Left lung (tissue), 10 donors: ENCODE measurements around the gene CCDC57. TPM values are rescaled to one million over a fixed set of nuclear protein-coding genes. Genes with fewer than 3 reads are reported as not detected.

Source experiments
- ATAC-seq: fragments of 200-7000 bp; cut with Tn5 transposase; one replicate; pipeline ENCODE4 v1.9.1; 2020; ENCODE audit warnings: moderate library complexity
- DNase-seq, 4 donors: peaks; one replicate each; pipeline ENCODE4 v3.0.0-alpha.2; 2013 to 2020
- H3K27ac ChIP-seq, 2 donors: fragments of 200-600 bp; sonication (generic) in 1 of 2; one replicate each; pipeline versions ENCODE4 v1.5.0 to v1.8.0; 2020 to 2021
- H3K27me3 ChIP-seq, 2 donors: fragments of 200-600 bp; sonication (generic) in 1 of 2; one replicate each; pipeline versions ENCODE4 v1.5.0 to v1.8.0; 2020 to 2021
- H3K36me3 ChIP-seq, 2 donors: fragments of 200-600 bp; sonication (generic) in 1 of 2; one replicate each; pipeline versions ENCODE4 v1.5.0 to v1.8.0; 2020 to 2021
- H3K4me1 ChIP-seq, 2 donors: fragments of 200-600 bp; one replicate each; pipeline ENCODE4 v1.8.0; 2021
- H3K4me3 ChIP-seq, 2 donors: fragments of 200-600 bp; sonication (generic) in 1 of 2; one replicate each; pipeline versions ENCODE4 v1.5.0 to v1.8.0; 2020 to 2021; ENCODE audit warnings: mild to moderate bottlenecking in 1 of 2
- H3K9me3 ChIP-seq, 2 donors: fragments of 200-600 bp; sonication (generic) in 1 of 2; one replicate each; pipeline versions ENCODE4 v1.5.0 to v1.8.0; 2020 to 2021
- intact Hi-C, 2 donors: fragments of 100-400 bp; cut with DNase I; formaldehyde crosslinking; loops; one replicate each; pipeline versions ENCODE4 v1.11.2 to v1.14.2; 2022
- polyA plus RNA-seq, 6 donors: library from polyadenylated mRNA; unstranded; fragments of 120-200 nt; gene quantifications; one replicate each; pipeline ENCODE4 v1.2.1, GENCODE V29; 2013; ENCODE audit not compliant: insufficient read length in 6 of 6
- total RNA-seq, 2 donors: library from RNA; stranded (reverse); fragmentation: NEBNext Ultra II Directional; extraction: Animal tissue kit (Norgen Biotek cat#: 25700); gene quantifications; one replicate each; pipeline ENCODE4 v1.2.1, GENCODE V29; 2021
- TF ChIP-seq, protein P1 (sequence below), 2 donors: fragments of 200-600 bp; sonication (generic) in 1 of 2; IDR thresholded peaks; one replicate each; pipeline versions ENCODE4 v1.5.0 to v1.8.0; 2021; ENCODE audit warnings: antibody characterized with exemption in 2 of 2
- donor health status: DM: no; HTN: yes; CAD: no.
- donor health status: DM: no; HTN: no; CAD: no.

CCDC57 gene
- total and polyA plus RNA-seq, 8 donors = 41.7 to 73.4 (median 59.8) TPM

DNA sequence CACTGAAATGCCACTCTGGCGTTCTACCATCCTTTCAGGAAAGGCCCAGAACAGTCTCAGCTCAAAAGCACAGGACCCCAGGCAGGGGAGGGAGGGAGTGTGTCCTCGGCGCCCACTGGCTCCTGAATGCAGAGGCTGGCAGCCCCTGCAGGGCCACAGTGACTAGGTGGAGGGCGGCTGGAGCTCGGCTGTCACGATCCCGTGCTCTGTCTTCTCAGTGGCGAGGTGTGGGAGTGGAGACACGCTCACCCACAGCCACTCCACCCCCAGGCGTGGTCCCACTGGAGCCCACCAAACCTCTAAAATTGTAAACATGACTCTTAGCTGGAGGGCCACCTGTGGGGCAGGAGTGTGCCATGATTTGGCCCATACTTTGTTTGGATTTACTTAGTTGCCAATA, 98.2 kb downstream of the CCDC57 start:
- peaks cover 0 to 8% of the 10 kb centered on the region in 2 donors for H3K36me3 ChIP-seq
- H3K27ac ChIP-seq = no peak overlapping the region
- TF ChIP-seq, protein P1, sequence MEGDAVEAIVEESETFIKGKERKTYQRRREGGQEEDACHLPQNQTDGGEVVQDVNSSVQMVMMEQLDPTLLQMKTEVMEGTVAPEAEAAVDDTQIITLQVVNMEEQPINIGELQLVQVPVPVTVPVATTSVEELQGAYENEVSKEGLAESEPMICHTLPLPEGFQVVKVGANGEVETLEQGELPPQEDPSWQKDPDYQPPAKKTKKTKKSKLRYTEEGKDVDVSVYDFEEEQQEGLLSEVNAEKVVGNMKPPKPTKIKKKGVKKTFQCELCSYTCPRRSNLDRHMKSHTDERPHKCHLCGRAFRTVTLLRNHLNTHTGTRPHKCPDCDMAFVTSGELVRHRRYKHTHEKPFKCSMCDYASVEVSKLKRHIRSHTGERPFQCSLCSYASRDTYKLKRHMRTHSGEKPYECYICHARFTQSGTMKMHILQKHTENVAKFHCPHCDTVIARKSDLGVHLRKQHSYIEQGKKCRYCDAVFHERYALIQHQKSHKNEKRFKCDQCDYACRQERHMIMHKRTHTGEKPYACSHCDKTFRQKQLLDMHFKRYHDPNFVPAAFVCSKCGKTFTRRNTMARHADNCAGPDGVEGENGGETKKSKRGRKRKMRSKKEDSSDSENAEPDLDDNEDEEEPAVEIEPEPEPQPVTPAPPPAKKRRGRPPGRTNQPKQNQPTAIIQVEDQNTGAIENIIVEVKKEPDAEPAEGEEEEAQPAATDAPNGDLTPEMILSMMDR (IDR thresholded peaks at IDR 0.05) = no peak
- H3K27me3 ChIP-seq = no peaks in the 10 kb centered on the region
- ATAC-seq = no peak
- H3K4me3 ChIP-seq = no peak overlapping the region
- intact Hi-C loops = no loop called here
- H3K4me1 ChIP-seq = peaks cover 4 to 9% of the 10 kb centered on the region in 2 donors
- no peak for DNase-seq
- no peaks in the 10 kb centered on the region for H3K9me3 ChIP-seq

DNA sequence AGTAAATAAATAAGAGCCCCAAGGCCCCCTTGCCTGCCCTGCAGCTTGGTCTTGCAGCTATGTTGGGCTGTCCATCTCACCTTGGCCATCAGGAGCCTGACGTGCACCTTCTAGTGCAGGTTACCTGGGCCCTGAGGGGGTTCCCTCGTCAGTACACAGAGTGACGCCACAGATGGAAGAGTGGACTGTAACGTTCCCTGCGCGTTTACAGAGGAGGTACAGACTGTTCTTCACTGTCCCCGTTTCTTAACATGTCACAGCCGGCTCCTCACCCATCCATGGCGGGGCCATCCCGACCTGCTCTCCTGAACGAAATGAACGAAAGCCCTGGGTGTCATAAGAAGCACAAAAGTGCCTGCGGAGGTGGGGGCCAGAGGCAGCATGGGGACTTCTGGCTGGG, 98.7 kb downstream of the CCDC57 start:
- Histone ChIP-seq H3K36me3 (peaks cover 0 to 8% of the 10 kb centered on the region in 2 donors), H3K27me3 (no peaks in the 10 kb centered on the region), H3K4me3 (no peak overlapping the region), H3K9me3 (no peaks in the 10 kb centered on the region), H3K27ac (peak overlapping the region; percentile 20 to 47), H3K4me1 (peaks cover 4 to 9% of the 10 kb centered on the region in 2 donors)
- intact Hi-C loops = no loop called here
- TF ChIP-seq, protein P1 (IDR thresholded peaks at IDR 0.05) = no peak
- DNase-seq = no peak
- ATAC-seq = no peak

DNA sequence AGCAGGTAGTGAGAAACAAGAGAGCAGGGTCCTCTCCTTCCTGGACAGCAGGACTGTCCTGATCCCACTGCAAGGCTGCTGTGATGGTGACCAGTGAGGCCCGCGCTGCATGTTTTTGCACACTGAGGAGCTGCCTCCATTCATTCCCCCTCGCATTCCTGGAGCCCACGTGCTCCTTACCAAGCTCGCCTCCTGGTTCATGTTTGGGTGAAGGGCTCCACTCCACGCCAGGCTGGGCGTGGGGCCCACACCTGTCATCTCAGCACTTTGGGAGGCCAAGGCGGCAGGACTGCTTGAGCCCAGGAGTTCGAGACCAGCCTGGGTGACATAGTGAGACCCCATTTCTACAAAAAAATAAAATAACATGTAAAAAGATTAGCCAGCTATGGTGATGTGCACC, 99.2 kb downstream of the CCDC57 start:
- TF ChIP-seq, protein P1 (IDR thresholded peaks at IDR 0.05) = no peak
- Histone ChIP-seq H3K9me3 (no peaks in the 10 kb centered on the region), H3K4me3 (no peak overlapping the region), H3K4me1 (peaks cover 4 to 6% of the 10 kb centered on the region in 2 donors), H3K27ac (peak overlapping the region; percentile 20 to 47), H3K27me3 (no peaks in the 10 kb centered on the region), H3K36me3 (peaks cover 0 to 8% of the 10 kb centered on the region in 2 donors)
- DNase-seq (no peak), ATAC-seq (peak; percentile 38)
- intact Hi-C loops = no loop called here

DNA sequence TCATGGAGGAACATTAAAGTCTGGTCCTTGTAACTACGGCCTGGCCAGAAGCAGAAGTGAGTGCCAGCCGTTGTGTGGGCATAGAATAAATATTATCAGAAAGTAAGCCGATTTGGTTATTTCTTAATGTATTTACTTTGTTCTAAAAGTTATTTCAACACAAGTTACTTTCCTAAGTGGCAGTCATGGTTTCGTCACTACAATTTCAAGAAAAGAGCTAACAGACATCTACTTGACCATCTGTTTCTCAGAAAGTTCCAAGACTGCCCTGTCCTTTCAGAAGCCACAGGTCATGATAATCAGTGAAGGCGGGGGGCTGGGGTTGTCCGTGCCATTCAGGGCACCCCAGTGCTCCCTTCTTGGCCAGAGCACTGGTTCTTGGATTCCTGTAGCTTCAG, 99.7 kb downstream of the CCDC57 start:
- Histone ChIP-seq H3K4me1 (peaks cover 4% of the 10 kb centered on the region in 2 donors), H3K27ac (peak overlapping the region; percentile 20 to 78), H3K27me3 (no peaks in the 10 kb centered on the region), H3K36me3 (peaks cover 0 to 8% of the 10 kb centered on the region in 2 donors), H3K9me3 (no peaks in the 10 kb centered on the region), H3K4me3 (no peak overlapping the region)
- DNase-seq (no peak), ATAC-seq (peak; percentile 69)
- TF ChIP-seq, protein P1 (IDR thresholded peaks at IDR 0.05) = no peak
- intact Hi-C loops = no loop called here

DNA sequence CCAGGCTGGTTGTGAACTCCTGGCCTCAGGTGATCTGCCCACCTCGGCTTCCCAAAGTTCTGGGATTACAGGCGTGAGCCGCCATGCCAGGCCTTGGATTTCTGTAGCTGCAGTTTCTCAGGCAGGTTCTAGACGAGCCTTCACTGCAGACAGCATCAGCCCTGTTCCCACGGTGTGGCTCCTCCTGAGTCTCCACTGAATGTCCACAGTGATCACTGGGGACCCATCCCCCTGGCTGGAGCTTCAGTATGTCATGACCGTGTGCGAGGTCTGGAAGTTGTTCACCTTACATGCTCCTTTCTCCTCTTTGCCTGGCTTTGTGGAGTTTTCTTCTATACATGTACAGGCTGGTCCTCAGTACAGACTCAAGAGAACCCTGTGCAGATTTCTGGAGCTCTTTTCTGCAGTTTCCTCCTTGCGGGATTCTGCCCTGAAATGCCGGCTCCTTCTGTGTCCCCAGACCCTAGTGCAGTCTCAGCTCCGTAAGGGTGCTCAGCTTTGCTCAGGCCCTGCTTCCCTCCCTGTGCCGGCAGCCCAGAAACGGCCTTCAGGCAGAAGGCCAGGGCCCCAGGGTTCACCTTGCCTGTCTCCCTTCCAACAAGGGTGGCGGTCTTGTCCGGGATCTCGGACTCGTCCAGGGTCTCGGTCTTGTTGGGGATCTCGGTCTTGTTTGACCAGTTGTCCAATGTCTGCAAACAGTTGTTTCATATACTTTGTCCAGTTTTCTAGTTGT, 100.3 kb downstream of the CCDC57 start:
- intact Hi-C loops = no loop called here
- no peak for DNase-seq
- H3K27ac ChIP-seq = peak overlapping the region; percentile 20 to 78
- H3K4me3 ChIP-seq = no peak overlapping the region
- no peaks in the 10 kb centered on the region for H3K27me3 ChIP-seq
- H3K4me1 ChIP-seq = peaks cover 4 to 10% of the 10 kb centered on the region in 2 donors
- H3K9me3 ChIP-seq = no peaks in the 10 kb centered on the region
- peak; percentile 42 for ATAC-seq
- TF ChIP-seq, protein P1 (IDR thresholded peaks at IDR 0.05) = no peak
- H3K36me3 ChIP-seq = peaks cover 0 to 8% of the 10 kb centered on the region in 2 donors
